Prostate gland (tissue), 2 donors: ENCODE measurements around the gene PDE1C.

ENCODE experiments used
- POLR2A ChIP-seq: fragments of 450-650 bp; IDR thresholded peaks from one replicate; pipeline ENCODE4 v1.6.1; 2016; ENCODE audit warnings: antibody characterized with exemption, mild to moderate bottlenecking
- TF ChIP-seq, protein P1 (sequence below), 4 experiments: fragments of 200-600 bp in 2 of 4; fragments of 450-650 bp in 2 of 4; sonication (generic) in 2 of 4; IDR thresholded peaks; 1 replicate in 3 of 4; 2 replicates in 1 of 4; pipeline ENCODE4 v1.5.1; 2016 to 2019; ENCODE audit warnings: antibody characterized with exemption in 4 of 4, mild to moderate bottlenecking in 2 of 4, moderate library complexity in 2 of 4

GRCh38 chr7:31991846-31992245, 78.4 kb downstream of the PDE1C start:
- TF ChIP-seq, protein P1, sequence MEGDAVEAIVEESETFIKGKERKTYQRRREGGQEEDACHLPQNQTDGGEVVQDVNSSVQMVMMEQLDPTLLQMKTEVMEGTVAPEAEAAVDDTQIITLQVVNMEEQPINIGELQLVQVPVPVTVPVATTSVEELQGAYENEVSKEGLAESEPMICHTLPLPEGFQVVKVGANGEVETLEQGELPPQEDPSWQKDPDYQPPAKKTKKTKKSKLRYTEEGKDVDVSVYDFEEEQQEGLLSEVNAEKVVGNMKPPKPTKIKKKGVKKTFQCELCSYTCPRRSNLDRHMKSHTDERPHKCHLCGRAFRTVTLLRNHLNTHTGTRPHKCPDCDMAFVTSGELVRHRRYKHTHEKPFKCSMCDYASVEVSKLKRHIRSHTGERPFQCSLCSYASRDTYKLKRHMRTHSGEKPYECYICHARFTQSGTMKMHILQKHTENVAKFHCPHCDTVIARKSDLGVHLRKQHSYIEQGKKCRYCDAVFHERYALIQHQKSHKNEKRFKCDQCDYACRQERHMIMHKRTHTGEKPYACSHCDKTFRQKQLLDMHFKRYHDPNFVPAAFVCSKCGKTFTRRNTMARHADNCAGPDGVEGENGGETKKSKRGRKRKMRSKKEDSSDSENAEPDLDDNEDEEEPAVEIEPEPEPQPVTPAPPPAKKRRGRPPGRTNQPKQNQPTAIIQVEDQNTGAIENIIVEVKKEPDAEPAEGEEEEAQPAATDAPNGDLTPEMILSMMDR (IDR thresholded peaks at IDR 0.05): no peak
- TF ChIP-seq POLR2A: no peak
